A549 treated with ZK216348 at 1 μM for 4 hours (cell line): ENCODE results near the gene CPA4. TPM values are rescaled to one million over a fixed set of nuclear protein-coding genes. Genes with fewer than 3 reads are reported as not detected.

Experiments
- total RNA-seq: library from RNA; stranded (reverse); fragments of 200-300 nt; extraction: Qiagen RNA extraction; gene quantifications from 5 replicates; pipeline ENCODE4 v1.2.3, GENCODE V29; 2022; ENCODE audit warnings: low read depth

CPA4 gene, protein sequence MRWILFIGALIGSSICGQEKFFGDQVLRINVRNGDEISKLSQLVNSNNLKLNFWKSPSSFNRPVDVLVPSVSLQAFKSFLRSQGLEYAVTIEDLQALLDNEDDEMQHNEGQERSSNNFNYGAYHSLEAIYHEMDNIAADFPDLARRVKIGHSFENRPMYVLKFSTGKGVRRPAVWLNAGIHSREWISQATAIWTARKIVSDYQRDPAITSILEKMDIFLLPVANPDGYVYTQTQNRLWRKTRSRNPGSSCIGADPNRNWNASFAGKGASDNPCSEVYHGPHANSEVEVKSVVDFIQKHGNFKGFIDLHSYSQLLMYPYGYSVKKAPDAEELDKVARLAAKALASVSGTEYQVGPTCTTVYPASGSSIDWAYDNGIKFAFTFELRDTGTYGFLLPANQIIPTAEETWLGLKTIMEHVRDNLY
- total RNA-seq, result 3.7 to 5.0 TPM (median 4.5 TPM) in 5 replicates

GRCh38 chr7:130292682-130293257 is at the start of gene CPA4:
Gene CPA4 (plus strand): TSS chr7:130293161. CDS start chr7:130293181, 20 bp downstream.

GRCh38 chr7:130266258-130266960 is 26.6 kb upstream of the CPA4 start, which contains the start of gene CPA2:
Gene CPA2 (plus strand): TSS chr7:130266863. CDS start chr7:130266882, 19 bp downstream.

GRCh38 chr7:130344271-130344866 is 51.4 kb downstream of the CPA4 start, which contains the start of gene CPA5:
Gene CPA5 (plus strand): TSS chr7:130344816. CDS start chr7:130346486, 1,670 bp downstream.

Other genes starting within 250 kb of the CPA4 start
- 24.7 to 27.6 TPM (median 26.6 TPM) in 5 replicates for gene ZC3HC1, start 241.8 kb upstream of the CPA4 start, total RNA-seq
- gene KLHDC10, start 222.6 kb upstream of the CPA4 start, total RNA-seq, result 10.0 to 15.3 TPM (median 13.9 TPM) in 5 replicates
- gene TMEM209, start 87.8 kb upstream of the CPA4 start, total RNA-seq, result 11.0 to 17.8 TPM (median 15.4 TPM) in 5 replicates
- not detected in 5 replicates for gene SSMEM1, start 85.3 kb upstream of the CPA4 start, total RNA-seq
- 0.18 to 0.28 TPM in 2 of 5 replicates, not detected in the others for gene CPA2, start 26.3 kb upstream of the CPA4 start, total RNA-seq
- not detected in 5 replicates for gene CPA5, start 51.7 kb downstream of the CPA4 start, total RNA-seq
- not detected in 5 replicates for gene CPA1, start 87.3 kb downstream of the CPA4 start, total RNA-seq
- gene CEP41, start 147.9 kb downstream of the CPA4 start, total RNA-seq, result 12.3 to 15.3 TPM (median 13.6 TPM) in 5 replicates
- 34.3 to 42.6 TPM (median 39.5 TPM) in 5 replicates for gene MEST, start 198.9 kb downstream of the CPA4 start, total RNA-seq